HCT116 (cell line): Measurements from ENCODE around the gene THSD8. TPM values are rescaled to one million over a fixed set of nuclear protein-coding genes. Genes with fewer than 3 reads are reported as not detected.

Source experiments
- ATAC-seq: fragments of 200-7000 bp; cut with Tn5 transposase; 2 replicates; pipeline ENCODE4 v1.9.1; 2020; ENCODE audit warnings: mild to moderate bottlenecking, moderate library complexity
- BruUV-seq: library from RNA; stranded (reverse); fragments of 400-500 nt; replicated peaks from 2 replicates; lab custom pipeline; 2021; lab: Mats Ljungman, UMichigan
- CTCF ChIA-PET: fragments of 300-600 bp; sonication (Branson Sonifier 250); formaldehyde crosslinking; loops from one replicate; lab custom pipeline; 2021; ENCODE audit warnings: antibody characterized with exemption; lab: Charles Lee
- POLR2A ChIA-PET: fragments of 300-600, 350-600 bp; sonication (Branson Sonifier 250); formaldehyde crosslinking; loops from one replicate; lab custom pipeline; 2021; ENCODE audit warnings: antibody characterized with exemption; lab: Charles Lee
- RAD21 ChIA-PET, 2 experiments: fragments of 300-600 bp; sonication (Branson Sonifier 250); formaldehyde crosslinking; loops; one replicate each; lab custom pipeline; 2023; ENCODE audit warnings: low total read pairs in 2 of 2; ENCODE audit not compliant: uncharacterized antibody in 2 of 2, unreplicated experiment in 2 of 2, low non-redundant PET in 1 of 2; lab: Charles Lee
- DNase-seq: peaks from one replicate; pipeline ENCODE4 v3.0.0-alpha.2; 2010; ENCODE audit warnings: low read depth, low spot score
- H2AFZ ChIP-seq: fragments of 200-600 bp; shearing (Covaris generic), sonication (generic); 2 replicates; pipeline ENCODE4 v1.6.1; 2017; ENCODE audit warnings: low read depth, mixed run types, mixed read lengths, antibody characterized with exemption, low read length; ENCODE audit not compliant: poor library complexity, severe bottlenecking
- H3K27ac ChIP-seq: 2 replicates; pipeline ENCODE4 v1.5.1; 2012; ENCODE audit warnings: low read depth, low read length
- H3K27me3 ChIP-seq: fragments of 200-600 bp; sonication (generic); 2 replicates; pipeline ENCODE4 v1.6.1; 2016; ENCODE audit warnings: mixed run types, low read length, mixed read lengths; ENCODE audit not compliant: insufficient read depth
- H3K36me3 ChIP-seq, 2 experiments: fragments of 200-500 bp in 1 of 2; fragments of 200-600 bp in 1 of 2; sonication (Bioruptor generic) in 1 of 2; sonication (generic) in 1 of 2; 2 replicates each; pipeline versions ENCODE4 v1.5.1 to v1.6.1; 2014 to 2016; ENCODE audit warnings: low read length in 2 of 2, inconsistent platforms in 1 of 2, mixed read lengths in 1 of 2, mixed run types in 1 of 2; ENCODE audit not compliant: insufficient read depth in 2 of 2, control insufficient read depth in 1 of 2
- H3K4me1 ChIP-seq, 2 experiments: fragments of 200-600 bp in 1 of 2; sonication (generic) in 1 of 2; 2 replicates each; pipeline versions ENCODE4 v1.5.1 to v1.6.1; 2012 to 2017; ENCODE audit warnings: low read length in 2 of 2, inconsistent platforms in 1 of 2, mild to moderate bottlenecking in 1 of 2, mixed read lengths in 1 of 2, mixed run types in 1 of 2, moderate library complexity in 1 of 2; ENCODE audit not compliant: insufficient read depth in 2 of 2, control insufficient read depth in 1 of 2
- H3K4me2 ChIP-seq: fragments of 200-600 bp; sonication (generic); 2 replicates; pipeline ENCODE4 v1.6.1; 2017; ENCODE audit warnings: mixed run types, low read length, mixed read lengths
- H3K4me3 ChIP-seq, 2 experiments: fragments of 200-600 bp in 1 of 2; sonication (generic) in 1 of 2; replicated peaks in 1 of 2; 2 replicates each; pipeline ENCODE4 v1.5.1; 2011 to 2016; ENCODE audit warnings: low read length in 2 of 2, control low read depth in 1 of 2, low read depth in 1 of 2, mild to moderate bottlenecking in 1 of 2, mixed read lengths in 1 of 2, mixed run types in 1 of 2
- H3K79me2 ChIP-seq: fragments of 200-600 bp; sonication (generic); 2 replicates; pipeline ENCODE4 v1.6.1; 2017; ENCODE audit warnings: mild to moderate bottlenecking, mixed run types, low read length, moderate library complexity, mixed read lengths; ENCODE audit not compliant: insufficient read depth
- H3K9ac ChIP-seq: fragments of 200-600 bp; sonication (generic); 2 replicates; pipeline ENCODE4 v1.6.1; 2016; ENCODE audit warnings: low read length, mixed read lengths
- H3K9me2 ChIP-seq: fragments of 200-600 bp; sonication (generic), shearing (Covaris generic); 2 replicates; pipeline ENCODE4 v1.6.1; 2017; ENCODE audit warnings: mixed run types, mild to moderate bottlenecking, moderate library complexity; ENCODE audit not compliant: insufficient read depth
- H3K9me3 ChIP-seq, 2 experiments: fragments of 200-500 bp in 1 of 2; fragments of 200-600 bp in 1 of 2; sonication (Bioruptor generic) in 1 of 2; sonication (generic) in 1 of 2; 2 replicates each; pipeline ENCODE4 v1.6.1; 2014 to 2017; ENCODE audit warnings: low read length in 2 of 2, mixed read lengths in 2 of 2, inconsistent platforms in 1 of 2, low read depth in 1 of 2, mild to moderate bottlenecking in 1 of 2, mixed run types in 1 of 2, moderate library complexity in 1 of 2; ENCODE audit not compliant: control insufficient read depth in 1 of 2, insufficient read depth in 1 of 2
- H4K20me1 ChIP-seq: fragments of 200-600 bp; sonication (generic), shearing (Covaris generic); 2 replicates; pipeline ENCODE4 v1.6.1; 2017; ENCODE audit warnings: mixed run types, mild to moderate bottlenecking, moderate library complexity; ENCODE audit not compliant: insufficient read depth
- CBX3 ChIP-seq: IDR thresholded peaks from 2 replicates; pipeline ENCODE4 v1.6.1; 2012; ENCODE audit warnings: low read depth
- EZH2 ChIP-seq: fragments of 200-600 bp; sonication (generic); IDR thresholded peaks from 2 replicates; pipeline ENCODE4 v1.6.1; 2017; ENCODE audit warnings: antibody characterized with exemption, mixed run types
- POLR2AphosphoS5 ChIP-seq: IDR thresholded peaks from 2 replicates; pipeline ENCODE4 v1.6.1; 2011; ENCODE audit warnings: mild to moderate bottlenecking, low read depth, low read length, moderate library complexity
- RAD21 ChIP-seq: IDR thresholded peaks from 2 replicates; pipeline ENCODE4 v1.6.1; 2012; ENCODE audit warnings: low read depth, mild to moderate bottlenecking
- SP1 ChIP-seq: IDR thresholded peaks from 2 replicates; pipeline ENCODE4 v1.6.1; 2012; ENCODE audit warnings: low read depth
- YY1 ChIP-seq: IDR thresholded peaks from 2 replicates; pipeline ENCODE4 v1.6.1; 2011; ENCODE audit warnings: low read length, low read depth, moderate library complexity, mild to moderate bottlenecking; ENCODE audit not compliant: insufficient replicate concordance; ENCODE audit errors: extremely low read depth
- intact Hi-C: fragments of 100-400 bp; cut with micrococcal nuclease; formaldehyde crosslinking; loops from 2 replicates; pipeline ENCODE4 v1.10.0; 2022
- total RNA-seq: library from RNA; stranded (reverse); gene quantifications from one replicate; pipeline ENCODE4 v1.2.1, GENCODE V29; 2021; ENCODE audit not compliant: unreplicated experiment

The THSD8 gene
- total RNA-seq, 1 experiment from 2014 or later, result 33.3 TPM

- POLR2A ChIA-PET, result interaction anchor here (0.7 to 2.3 kb wide), 4 partner anchors 10 to 121 kb away, joined by 3 to 19 read pairs (median 4); partner anchors contain the start of genes JUNB and RTBDN
- peak overlapping the region; percentile 94 for H3K9ac ChIP-seq
- H3K79me2 ChIP-seq, result peaks cover 35% of the 10 kb centered on the region
- CTCF ChIA-PET, result interaction anchor here (1.6 kb wide), 1 partner anchor 42 kb away, joined by 4 read pairs; no protein-coding TSS in a partner anchor
- H2AFZ ChIP-seq, result peak overlapping the region; percentile 61
- H3K4me1 ChIP-seq, result peaks cover 20 to 42% of the 10 kb centered on the region in 2 experiments; a peak in 3 of 4 replicates
- peaks cover 4 to 19% of the 10 kb centered on the region in 2 experiments; a peak in 3 of 4 replicates for H3K36me3 ChIP-seq
- intact Hi-C loops, result loop anchor here (5.0 kb wide), 1 partner anchor 35 kb away; the partner anchor contains the start of gene MAST1
- H3K27me3 ChIP-seq, result no peaks in the 10 kb centered on the region
- H3K9me3 ChIP-seq, result no peaks in the 10 kb centered on the region
- ATAC-seq, result no peak
- RAD21 ChIA-PET, result no interaction called here
- no peak for DNase-seq
- no peaks in the 10 kb centered on the region for H4K20me1 ChIP-seq
- H3K4me3 ChIP-seq, result peak overlapping the region; percentile 93 to 97
- H3K27ac ChIP-seq, result peak overlapping the region; percentile 86
- H3K9me2 ChIP-seq, result no peaks in the 10 kb centered on the region
- BruUV-seq, result no TSS peak
- H3K4me2 ChIP-seq, result peak overlapping the region; percentile 100
- TF ChIP-seq RAD21, result no peak
These were observed 618 bp downstream of the THSD8 start for GRCh38 chr19:12802267-12803106.

GRCh38 chr19:12804051-12804450 is 2.2 kb downstream of the THSD8 start:
- intact Hi-C loops, result loop anchor here (5.0 kb wide), 1 partner anchor 33 kb away; the partner anchor contains the start of gene MAST1
- Histone ChIP-seq H2AFZ (no peak overlapping the region), H3K9me3 (no peaks in the 10 kb centered on the region), H3K4me3 (no peak overlapping the region), H3K36me3 (peaks cover 8 to 20% of the 10 kb centered on the region in 2 experiments; a peak in 3 of 4 replicates), H3K9ac (no peak overlapping the region), H3K27ac (no peak overlapping the region), H3K9me2 (no peaks in the 10 kb centered on the region), H3K4me1 (peaks cover 20 to 42% of the 10 kb centered on the region in 2 experiments; a peak in 3 of 4 replicates), H3K79me2 (peaks cover 35% of the 10 kb centered on the region), H3K27me3 (no peaks in the 10 kb centered on the region), H4K20me1 (no peaks in the 10 kb centered on the region), H3K4me2 (no peak overlapping the region)
- ChIA-PET POLR2A (no interaction called here), CTCF (no interaction called here), RAD21 (no interaction called here)
- no peak for ATAC-seq
- TF ChIP-seq EZH2 (no peak), CBX3 (no peak), YY1 (no peak), POLR2AphosphoS5 (no peak), SP1 (no peak)
- no peak for DNase-seq
- BruUV-seq, result no TSS peak
